Stimulated activated effector memory CD8-positive, alpha-beta T cell treated with anti-CD3 and anti-CD28 coated beads, Interleukin-12 subunit alpha, Interleukin-12 subunit beta, amount 100 ng/mL, for 72 hours (primary cell): ENCODE results near the gene TK2.
"Not testable (repeated sequence)": the region's sequence is repeated elsewhere in the genome, so short reads cannot be mapped to it uniquely, and the experiment has no call there.

Experiments used
- ATAC-seq: fragments of 150-1000 bp; cut with Tn5 transposase; 2 replicates; pipeline ENCODE4 v1.10.0; 2021
- DNase-seq, 2 donors: peaks; one replicate each; pipeline ENCODE4 v3.0.0; 2021 to 2022; ENCODE audit warnings: low spot score in 2 of 2
- H3K27ac Mint-ChIP-seq: one replicate; pipeline ENCODE4 v1.8.0; 2022; ENCODE audit warnings: mild to moderate bottlenecking, mixed read lengths
- H3K36me3 Mint-ChIP-seq: one replicate; pipeline ENCODE4 v1.8.0; 2022; ENCODE audit warnings: mild to moderate bottlenecking, mixed read lengths
- H3K4me1 Mint-ChIP-seq: one replicate; pipeline ENCODE4 v1.8.0; 2022; ENCODE audit warnings: mixed read lengths
- H3K4me3 Mint-ChIP-seq: one replicate; pipeline ENCODE4 v1.8.0; 2022; ENCODE audit warnings: mild to moderate bottlenecking, mixed read lengths
- H3K9me3 Mint-ChIP-seq: one replicate; pipeline ENCODE4 v1.8.0; 2022; ENCODE audit warnings: mixed read lengths

Gene TK2

GRCh38 chr16:66549284-66550131 lies at the start of gene TK2:
TK2 (minus strand) TSS chr16:66550122; CDS start chr16:66550061, 61 bp downstream.
- DNase-seq (peak; percentile 51 to 84), ATAC-seq (peak; percentile 46)
- Mint-ChIP-seq H3K9me3 (no peaks in the 10 kb centered on the region), H3K4me3 (peak within 1 kb of the TSS; percentile 86), H3K27ac (peak within 1 kb of the TSS; percentile 90), H3K4me1 (peaks cover 64% of the 10 kb centered on the region), H3K36me3 (peaks cover 40% of the 10 kb centered on the region)

GRCh38 chr16:66598111-66598510 lies 48.2 kb upstream of the TK2 start:
- Mint-ChIP-seq H3K36me3 (no peaks in the 10 kb centered on the region), H3K9me3 (no peaks in the 10 kb centered on the region), H3K27ac (no peak overlapping the region), H3K4me3 (peak overlapping the region; percentile 6), H3K4me1 (peaks cover 34% of the 10 kb centered on the region)
- ATAC-seq (peak; percentile 69), DNase-seq (no peak)

GRCh38 chr16:66596986-66597848 lies 47.3 kb upstream of the TK2 start:
- H3K9me3 Mint-ChIP-seq, result no peaks in the 10 kb centered on the region
- DNase-seq (no peak), ATAC-seq (peak; percentile 83)
- no peaks in the 10 kb centered on the region for H3K36me3 Mint-ChIP-seq
- H3K4me1 Mint-ChIP-seq, result peaks cover 30% of the 10 kb centered on the region
- peak overlapping the region; percentile 38 for H3K27ac Mint-ChIP-seq
- H3K4me3 Mint-ChIP-seq, result peak overlapping the region; percentile 14

GRCh38 chr16:66596559-66596958 lies 46.6 kb upstream of the TK2 start:
- ATAC-seq, DNase-seq, H3K9me3 Mint-ChIP-seq, H3K4me3 Mint-ChIP-seq, H3K36me3 Mint-ChIP-seq: not testable (repeated sequence)
- H3K27ac Mint-ChIP-seq, result peak overlapping the region; percentile 38
- peaks cover 30% of the 10 kb centered on the region for H3K4me1 Mint-ChIP-seq

GRCh38 chr16:66594739-66595138 lies 44.8 kb upstream of the TK2 start:
- peaks cover 36% of the 10 kb centered on the region for H3K4me1 Mint-ChIP-seq
- no peaks in the 10 kb centered on the region for H3K9me3 Mint-ChIP-seq
- no peak overlapping the region for H3K4me3 Mint-ChIP-seq
- ATAC-seq (no peak), DNase-seq (no peak)
- no peak overlapping the region for H3K27ac Mint-ChIP-seq
- no peaks in the 10 kb centered on the region for H3K36me3 Mint-ChIP-seq

GRCh38 chr16:66592814-66593213 lies 42.9 kb upstream of the TK2 start:
- peaks cover 7% of the 10 kb centered on the region for H3K36me3 Mint-ChIP-seq
- H3K9me3 Mint-ChIP-seq, result no peaks in the 10 kb centered on the region
- no peak for DNase-seq
- no peak overlapping the region for H3K4me3 Mint-ChIP-seq
- H3K4me1 Mint-ChIP-seq, result peaks cover 32% of the 10 kb centered on the region
- no peak overlapping the region for H3K27ac Mint-ChIP-seq
- ATAC-seq, result no peak

- no peaks in the 10 kb centered on the region for H3K9me3 Mint-ChIP-seq
- ATAC-seq, result no peak
- H3K36me3 Mint-ChIP-seq, result peaks cover 7% of the 10 kb centered on the region
- H3K27ac Mint-ChIP-seq, result peak overlapping the region; percentile 48
- DNase-seq, result no peak
- peaks cover 27% of the 10 kb centered on the region for H3K4me1 Mint-ChIP-seq
- no peak overlapping the region for H3K4me3 Mint-ChIP-seq
Observed at GRCh38 chr16:66592241-66592640, 42.3 kb upstream of the TK2 start.

GRCh38 chr16:66591018-66591417 lies 41.1 kb upstream of the TK2 start:
- Mint-ChIP-seq H3K4me3 (no peak overlapping the region), H3K9me3 (no peaks in the 10 kb centered on the region), H3K27ac (no peak overlapping the region), H3K4me1 (peaks cover 17% of the 10 kb centered on the region), H3K36me3 (peaks cover 7% of the 10 kb centered on the region)
- ATAC-seq (no peak), DNase-seq (no peak)

- DNase-seq, result no peak
- peaks cover 17% of the 10 kb centered on the region for H3K4me1 Mint-ChIP-seq
Observed at GRCh38 chr16:66590322-66590721, 40.4 kb upstream of the TK2 start.

GRCh38 chr16:66588981-66589713 lies 39.2 kb upstream of the TK2 start:
- Mint-ChIP-seq H3K9me3 (no peaks in the 10 kb centered on the region), H3K27ac (peak overlapping the region; percentile 43), H3K4me1 (peaks cover 17% of the 10 kb centered on the region), H3K4me3 (peak overlapping the region; percentile 65), H3K36me3 (peaks cover 7% of the 10 kb centered on the region)
- DNase-seq (peak in 1 of 2 donors; percentile 71), ATAC-seq (peak; percentile 97)

More at GRCh38 chr16:66590322-66590721, 40.4 kb upstream of the TK2 start:
- H3K9me3 Mint-ChIP-seq, result no peaks in the 10 kb centered on the region
- ATAC-seq, result no peak
- peaks cover 7% of the 10 kb centered on the region for H3K36me3 Mint-ChIP-seq
- peak overlapping the region; percentile 65 for H3K4me3 Mint-ChIP-seq
- no peak overlapping the region for H3K27ac Mint-ChIP-seq

GRCh38 chr16:66587881-66588600 lies 38.1 kb upstream of the TK2 start:
- Mint-ChIP-seq H3K4me1 (peaks cover 17% of the 10 kb centered on the region), H3K4me3 (no peak overlapping the region)

GRCh38 chr16:66585481-66586239 lies 35.7 kb upstream of the TK2 start:
- peaks cover 7% of the 10 kb centered on the region for H3K36me3 Mint-ChIP-seq
- H3K27ac Mint-ChIP-seq, result no peak overlapping the region
- no peak overlapping the region for H3K4me3 Mint-ChIP-seq
- H3K4me1 Mint-ChIP-seq, result peaks cover 23% of the 10 kb centered on the region
- ATAC-seq (no peak), DNase-seq (no peak)
- no peaks in the 10 kb centered on the region for H3K9me3 Mint-ChIP-seq

More at GRCh38 chr16:66587881-66588600, 38.1 kb upstream of the TK2 start:
- H3K9me3 Mint-ChIP-seq, result no peaks in the 10 kb centered on the region
- ATAC-seq (no peak), DNase-seq (no peak)
- H3K27ac Mint-ChIP-seq, result peak overlapping the region; percentile 54
- H3K36me3 Mint-ChIP-seq, result peaks cover 7% of the 10 kb centered on the region

- Mint-ChIP-seq H3K27ac (no peak overlapping the region), H3K36me3 (no peaks in the 10 kb centered on the region), H3K4me3 (no peak overlapping the region), H3K4me1 (peaks cover 27% of the 10 kb centered on the region), H3K9me3 (no peaks in the 10 kb centered on the region)
- ATAC-seq, result no peak
- DNase-seq, result no peak
Observed at GRCh38 chr16:66581246-66581952, 31.5 kb upstream of the TK2 start.
